Activated T-helper 1 cell treated with anti-CD3 and anti-CD28 coated beads, Interleukin-2, amount 50 U/mL, for 16 hours (primary cell): ENCODE measurements around the gene ANKIB1.

ENCODE experiments used
- DNase-seq, 2 donors: peaks; one replicate each; pipeline ENCODE4 v3.0.0-alpha.2; 2020; ENCODE audit warnings: low read depth in 1 of 2, low spot score in 1 of 2

Gene ANKIB1

DNA sequence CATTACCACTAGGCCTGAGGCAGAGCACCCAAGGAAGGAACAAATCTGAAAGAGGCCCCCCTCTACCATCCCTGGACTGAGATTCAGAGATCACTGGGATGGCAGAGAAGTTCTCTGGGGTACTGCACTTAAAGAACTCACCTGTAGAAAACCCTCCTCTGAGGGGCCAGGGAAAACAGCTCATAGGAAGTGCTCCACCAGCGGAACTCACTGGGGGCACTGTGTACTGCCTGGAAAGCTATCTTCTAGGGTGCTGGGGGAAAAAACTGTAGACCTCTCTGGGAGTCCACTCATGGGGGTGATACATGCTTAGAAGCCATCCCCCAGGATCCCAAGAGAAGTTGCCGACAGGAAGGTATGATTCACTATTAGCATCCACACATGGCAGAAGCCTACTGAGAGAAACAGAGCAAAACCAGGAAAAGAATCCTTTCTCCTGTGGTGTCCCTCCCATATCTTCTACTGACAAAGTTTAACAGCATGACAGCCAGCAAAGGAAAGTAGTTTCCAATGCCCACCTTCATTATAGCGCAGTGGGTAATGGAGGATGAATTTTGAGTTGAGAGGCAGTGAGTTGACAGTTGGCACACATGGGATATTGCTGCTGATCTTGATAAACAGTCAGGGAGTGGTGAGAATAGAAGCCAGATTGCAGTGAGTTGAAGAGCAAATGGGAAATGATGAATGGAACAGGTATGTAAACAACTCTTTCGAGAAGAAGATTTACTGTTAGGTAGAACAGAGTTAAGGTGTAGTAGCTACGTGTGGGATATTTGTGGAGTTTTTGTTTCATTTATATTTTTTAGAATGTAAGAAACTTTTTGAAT, 20.9 kb downstream of the ANKIB1 start:
- no peak for DNase-seq

DNA sequence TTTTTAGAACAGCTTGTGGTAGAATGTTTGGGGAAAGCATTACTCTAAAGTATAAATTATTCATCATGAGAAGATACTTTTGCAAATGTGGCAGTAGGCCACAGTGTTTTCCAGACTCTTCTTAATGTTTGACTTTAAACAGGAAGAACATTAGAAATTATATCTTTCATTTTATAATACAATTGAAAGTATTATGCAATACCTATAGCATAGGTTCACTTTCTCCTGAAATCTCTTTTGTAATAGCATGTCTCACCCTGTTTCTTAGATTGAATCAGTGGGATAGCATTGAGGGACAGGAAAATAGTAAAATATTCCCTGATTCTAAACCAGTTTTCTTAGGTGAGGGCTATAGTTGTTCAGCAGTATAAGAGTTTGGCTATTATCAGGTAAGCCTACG, 23.1 kb downstream of the ANKIB1 start:
- no peak for DNase-seq

DNA sequence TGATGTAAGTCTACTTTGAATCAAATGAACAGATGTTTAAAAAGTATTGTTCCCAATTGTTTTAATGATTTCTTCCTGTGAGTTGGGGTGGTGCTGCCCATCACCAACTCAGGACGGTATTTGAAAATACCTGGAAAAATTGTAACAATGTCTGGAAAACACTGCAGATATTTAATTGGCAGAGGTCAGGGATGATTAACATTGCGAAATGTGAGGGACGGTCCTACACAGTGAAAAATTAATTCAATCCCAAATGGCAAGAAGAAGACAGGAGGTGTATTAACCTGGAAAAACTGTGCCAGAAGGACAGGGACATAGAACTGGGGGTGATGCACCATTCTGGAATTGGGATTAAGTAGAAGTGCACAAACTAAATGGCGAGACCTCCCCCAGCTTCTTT, 29.6 kb downstream of the ANKIB1 start:
- DNase-seq = no peak

DNA sequence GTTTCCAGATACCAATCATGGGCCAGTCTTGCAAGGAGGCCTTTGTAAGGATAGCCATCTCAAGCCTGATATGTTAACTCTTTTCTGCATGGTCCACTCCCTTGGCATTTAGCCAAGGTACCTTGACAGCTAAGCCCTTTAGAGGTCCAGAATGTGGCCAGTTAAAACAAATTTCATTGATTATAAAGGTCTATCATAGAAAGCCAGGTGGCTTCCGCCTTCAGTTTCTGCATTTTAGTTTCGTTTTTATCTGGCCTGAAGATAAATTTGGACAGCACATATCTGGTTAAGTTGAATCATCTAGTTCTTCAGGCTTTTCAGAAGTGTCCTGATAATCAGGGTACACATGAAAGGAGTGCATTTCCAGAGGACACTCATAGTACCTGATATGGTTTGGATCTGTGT, 30.7 kb downstream of the ANKIB1 start:
- no peak for DNase-seq

DNA sequence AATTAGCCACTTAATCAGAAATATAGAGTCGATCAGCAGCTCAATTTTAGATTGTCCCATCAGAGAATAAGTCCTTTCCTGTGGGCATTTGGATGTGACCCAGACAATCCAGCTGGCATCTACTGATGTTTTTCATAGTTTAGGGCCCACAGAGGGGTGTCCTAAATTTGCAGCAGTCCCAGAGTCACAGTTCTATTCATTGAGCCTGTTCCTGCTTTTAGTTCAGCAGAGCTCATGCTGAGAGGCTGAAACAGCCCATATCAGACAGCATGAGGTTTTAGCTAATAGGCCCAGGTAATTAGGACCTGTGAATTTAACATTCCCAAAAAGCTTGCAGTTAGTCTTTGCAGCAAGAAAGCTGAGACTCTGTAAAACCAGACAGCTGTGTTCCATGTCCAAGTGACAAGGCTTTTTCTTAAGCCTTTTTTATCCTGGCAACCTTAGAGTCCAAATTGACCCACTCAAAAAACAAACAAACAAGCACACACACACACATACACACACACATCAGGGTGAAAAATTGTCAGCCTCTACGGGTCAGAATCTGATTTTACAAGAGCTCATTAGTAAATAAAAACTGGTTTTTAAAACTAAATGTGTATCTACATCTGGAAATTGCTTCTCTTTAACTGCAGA, 33.7 kb downstream of the ANKIB1 start:
- DNase-seq = no peak

DNA sequence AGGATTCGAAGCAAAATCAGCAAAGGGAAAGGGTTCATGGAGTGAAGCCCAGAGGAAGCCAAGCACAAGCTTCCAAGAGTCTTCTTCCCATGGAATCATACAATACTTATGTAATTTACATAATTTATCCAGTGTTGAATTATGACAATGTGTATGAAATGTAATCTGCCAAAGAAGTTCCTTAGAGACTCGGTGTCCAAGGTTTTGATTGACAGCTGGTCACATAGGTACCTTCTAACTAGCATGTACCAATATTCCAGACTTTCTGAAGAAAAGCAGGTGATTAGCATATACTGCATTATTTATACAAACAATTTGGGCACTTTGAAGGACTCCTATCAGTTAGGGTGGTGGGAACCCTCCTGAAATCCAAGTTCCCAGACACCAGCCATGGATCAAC, 35.3 kb downstream of the ANKIB1 start:
- no peak for DNase-seq

DNA sequence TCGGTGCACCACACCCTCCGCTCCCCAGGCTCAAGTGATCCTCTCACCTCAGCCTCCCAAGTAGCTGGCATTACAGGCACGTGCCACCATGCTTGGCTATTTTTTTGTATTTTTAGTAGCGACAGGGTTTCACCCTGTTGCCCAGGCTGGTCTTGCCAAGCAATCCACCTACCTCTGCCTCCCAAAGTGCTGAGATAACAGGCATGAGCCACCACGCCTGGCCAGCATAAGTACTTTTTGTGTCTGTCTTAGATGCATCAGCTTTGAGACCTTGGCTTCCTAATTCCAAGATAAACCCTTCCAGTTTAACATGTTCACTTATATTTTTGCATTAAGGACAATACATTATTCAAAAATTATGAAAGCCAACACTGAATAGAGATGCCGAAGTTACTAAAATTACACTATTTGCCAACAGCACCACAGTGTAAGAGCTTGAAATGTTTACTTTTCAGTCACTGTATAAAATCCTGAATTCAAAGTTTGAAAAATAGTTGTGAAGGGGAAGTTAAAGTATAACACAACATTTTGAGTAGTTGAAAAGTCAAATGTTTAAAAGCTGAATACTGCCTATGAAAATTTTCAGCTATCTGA, 36.5 kb downstream of the ANKIB1 start:
- DNase-seq = no peak

DNA sequence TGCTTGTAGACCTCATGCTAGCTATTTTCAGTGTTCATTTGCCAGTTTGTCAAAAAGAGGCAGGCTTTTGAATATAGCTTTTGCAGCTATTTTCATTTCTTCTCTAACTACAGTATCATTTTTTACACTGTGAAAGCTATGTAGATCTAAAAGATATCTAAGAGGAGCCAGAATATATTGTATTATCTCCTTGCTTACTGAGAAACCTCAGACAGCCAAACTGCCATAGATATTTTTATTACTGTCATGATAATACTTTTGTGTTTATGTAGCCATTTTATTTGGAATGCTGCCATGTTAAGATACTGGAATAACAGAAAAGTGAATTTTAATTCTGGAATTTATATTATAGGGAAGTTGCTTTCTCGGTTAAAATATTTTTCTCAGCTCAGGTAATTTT, 37.2 kb downstream of the ANKIB1 start:
- no peak for DNase-seq

DNA sequence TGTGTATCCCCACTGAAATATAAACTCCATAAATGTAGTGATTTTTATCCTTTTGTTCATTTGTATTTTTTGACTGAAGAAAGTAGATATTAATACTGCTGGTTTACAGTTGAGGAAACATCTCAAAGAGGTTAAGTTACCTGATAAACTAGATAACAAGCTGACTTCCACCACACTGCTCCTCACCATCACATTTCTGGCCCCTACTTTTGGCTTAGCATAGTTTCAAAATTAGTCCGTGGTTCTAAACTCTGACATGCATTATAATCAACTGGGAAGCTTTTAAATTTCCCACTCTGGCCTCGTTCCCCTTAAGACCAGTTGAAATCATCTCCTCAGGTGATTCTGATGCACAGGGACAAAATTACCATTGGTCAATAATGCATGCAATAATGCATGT, 43.5 kb downstream of the ANKIB1 start:
- DNase-seq = no peak

DNA sequence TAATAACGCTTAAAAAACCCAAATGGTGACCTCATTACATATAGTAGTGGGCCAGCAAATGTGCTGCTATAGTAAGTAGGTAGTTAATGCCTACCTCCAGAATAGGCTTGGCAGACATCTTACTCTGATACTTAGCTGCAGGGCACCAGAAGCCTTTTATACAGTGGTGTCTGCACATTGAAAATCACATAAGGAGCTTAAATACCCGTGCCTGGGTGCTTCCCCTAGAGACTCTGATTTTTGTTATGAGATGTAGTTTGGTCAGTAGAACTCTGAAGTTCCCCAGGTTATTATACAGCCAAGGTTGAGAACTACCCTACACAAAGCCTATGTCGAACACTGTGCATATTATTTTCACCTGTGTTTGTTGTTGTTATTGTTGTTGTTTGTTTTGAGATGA, 47.2 kb downstream of the ANKIB1 start:
- no peak for DNase-seq

DNA sequence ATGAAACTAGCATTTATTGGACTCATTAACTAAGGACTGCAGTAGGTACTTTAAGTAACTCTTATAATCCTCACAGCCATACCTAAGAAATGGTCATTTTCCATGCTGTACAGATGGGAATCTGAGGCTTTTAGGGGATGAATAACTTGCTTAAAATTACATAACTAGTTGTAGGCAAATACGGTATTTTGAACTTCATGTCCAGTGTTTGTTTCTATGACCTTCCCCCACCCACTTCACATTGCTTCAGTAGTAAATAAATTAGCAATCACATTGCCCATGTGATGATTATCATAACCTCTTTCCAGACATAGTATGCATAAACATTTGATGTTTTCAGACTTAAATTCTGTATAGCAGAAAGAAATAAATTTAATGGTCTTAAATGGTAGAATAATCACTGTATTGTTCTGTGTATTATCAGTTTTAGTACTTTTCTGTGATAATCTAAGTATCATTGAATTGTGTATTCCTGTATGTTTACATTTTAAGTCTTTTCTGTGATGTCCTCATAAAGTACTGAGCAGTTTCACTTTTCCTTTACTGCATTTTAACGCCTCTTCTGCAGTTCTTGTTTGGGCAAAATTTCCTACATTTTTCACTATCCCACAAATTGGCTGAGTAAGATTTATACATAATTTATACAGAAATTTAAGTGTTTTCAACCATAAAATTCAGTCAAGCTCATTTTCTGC, 48.3 kb downstream of the ANKIB1 start:
- DNase-seq = no peak

DNA sequence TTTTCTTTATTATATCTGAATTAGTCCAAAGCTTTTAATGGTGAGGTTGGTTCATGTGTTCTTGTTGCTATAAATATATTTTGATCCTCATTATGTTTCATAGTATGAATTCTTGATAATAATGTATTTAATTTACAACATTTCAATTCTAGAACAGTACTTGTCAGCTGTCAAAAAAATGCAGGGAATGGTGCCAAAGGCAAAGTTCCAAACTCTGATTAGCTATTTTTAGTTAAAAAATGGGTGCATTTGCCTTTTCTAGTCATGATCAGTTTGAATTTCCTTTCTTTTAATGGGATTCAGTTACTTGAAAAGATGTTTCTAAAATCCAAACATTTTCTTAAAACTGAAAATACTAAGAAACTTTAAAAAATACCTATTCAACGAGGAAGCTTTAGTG, 49.6 kb downstream of the ANKIB1 start:
- DNase-seq = no peak

DNA sequence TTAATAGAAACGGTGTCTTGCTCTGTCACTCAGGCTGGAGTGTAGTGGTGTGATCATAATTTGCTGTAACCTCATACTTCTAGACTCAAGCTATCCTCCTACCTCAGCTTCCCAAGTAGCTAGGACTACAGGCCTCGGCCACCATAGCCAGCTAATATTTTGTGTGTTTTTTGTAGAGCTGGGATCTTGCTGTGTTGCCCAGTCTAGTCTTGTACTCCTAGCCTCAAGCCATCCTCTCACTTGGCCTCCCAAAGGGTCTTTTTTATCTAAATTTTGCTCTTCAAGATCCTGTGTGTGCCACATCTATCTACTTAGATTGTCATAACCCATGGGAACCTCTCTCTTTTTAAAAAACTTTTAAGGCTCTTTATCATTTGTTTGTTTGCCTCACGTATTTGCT, 50.5 kb downstream of the ANKIB1 start:
- DNase-seq = no peak

DNA sequence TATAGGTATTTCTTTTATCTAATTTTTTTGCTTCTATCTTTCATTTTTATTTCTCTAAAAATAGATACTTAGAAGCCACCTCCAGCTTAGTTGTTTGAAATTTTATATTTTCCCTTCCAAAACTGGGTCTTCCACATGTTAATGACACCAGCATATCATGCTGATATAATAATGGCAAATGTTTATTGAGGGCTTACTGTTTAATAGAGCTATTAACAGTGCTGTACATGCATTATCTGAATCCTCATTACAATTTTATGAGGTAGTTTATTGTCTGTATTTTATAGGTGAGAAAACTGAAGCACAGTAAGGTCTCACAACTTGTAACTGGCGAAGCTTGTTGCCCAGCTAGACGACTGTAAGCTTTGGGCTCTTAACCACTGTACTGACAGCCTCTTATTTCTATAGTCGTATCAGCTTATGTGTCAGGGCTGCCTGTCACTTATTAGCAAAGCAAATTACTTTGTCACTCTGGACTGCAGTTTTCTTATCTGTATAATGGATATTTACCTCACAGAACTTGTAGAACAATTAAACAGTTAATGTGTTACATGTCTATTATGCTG, 51.2 kb downstream of the ANKIB1 start:
- no peak for DNase-seq

DNA sequence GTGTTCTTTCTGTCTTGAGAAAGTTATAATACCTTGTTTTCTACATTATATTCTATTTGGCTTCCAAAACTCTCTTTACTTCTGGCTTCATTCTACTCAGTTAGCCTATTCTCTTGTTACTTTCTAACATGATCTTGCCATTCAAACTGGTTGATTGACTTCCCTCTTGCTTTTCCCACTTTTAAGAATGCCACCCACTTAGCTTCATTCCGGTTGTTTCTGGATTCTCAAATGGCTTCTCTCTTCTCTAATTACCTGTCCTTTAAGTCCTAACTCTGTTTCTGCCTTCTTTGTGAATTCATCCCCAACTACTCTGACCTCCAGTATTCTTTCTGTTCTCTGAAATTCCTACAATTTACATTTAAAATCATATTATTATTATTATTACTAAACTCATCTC, 52.0 kb downstream of the ANKIB1 start:
- no peak for DNase-seq

DNA sequence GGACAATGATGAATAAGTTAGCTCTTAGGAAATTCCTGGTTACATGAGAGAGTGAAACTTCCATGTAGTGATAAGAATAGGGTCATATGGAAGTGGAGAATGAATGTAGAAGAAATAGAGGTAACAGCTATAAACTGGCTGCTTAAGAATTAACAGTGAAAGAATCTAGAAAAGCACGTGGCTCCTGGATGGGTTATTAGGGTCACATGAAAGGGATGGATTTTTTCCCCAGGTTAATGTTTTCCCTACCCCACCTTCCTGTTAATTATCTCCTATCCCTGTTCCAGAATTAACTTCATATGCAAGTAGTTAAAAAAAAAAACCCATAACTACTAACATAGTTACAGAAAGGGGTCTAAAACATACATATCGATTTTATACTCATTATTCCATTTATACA, 58.0 kb downstream of the ANKIB1 start:
- no peak for DNase-seq

DNA sequence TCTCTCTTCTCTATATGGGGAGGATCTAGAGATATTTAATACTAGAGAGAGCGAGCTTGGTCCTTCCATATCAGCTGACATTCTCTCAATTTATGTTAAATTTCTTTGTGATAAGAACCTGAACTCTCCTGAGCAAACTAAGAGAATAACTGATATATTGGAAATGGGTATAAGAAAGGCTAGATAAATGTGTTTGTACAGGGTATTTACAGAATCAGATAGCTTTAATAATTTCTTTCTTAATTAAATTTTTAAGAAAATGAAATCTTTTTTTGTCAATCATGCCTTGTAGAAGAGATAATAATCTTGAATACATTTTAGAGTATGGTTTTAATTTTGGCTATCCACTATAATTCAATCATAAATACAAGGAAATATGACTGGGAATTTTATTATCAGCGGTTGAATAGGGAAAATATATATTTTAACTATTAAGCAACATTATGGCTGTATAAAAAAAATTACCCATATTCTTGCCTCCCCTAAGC, 58.7 kb downstream of the ANKIB1 start:
- no peak for DNase-seq

DNA sequence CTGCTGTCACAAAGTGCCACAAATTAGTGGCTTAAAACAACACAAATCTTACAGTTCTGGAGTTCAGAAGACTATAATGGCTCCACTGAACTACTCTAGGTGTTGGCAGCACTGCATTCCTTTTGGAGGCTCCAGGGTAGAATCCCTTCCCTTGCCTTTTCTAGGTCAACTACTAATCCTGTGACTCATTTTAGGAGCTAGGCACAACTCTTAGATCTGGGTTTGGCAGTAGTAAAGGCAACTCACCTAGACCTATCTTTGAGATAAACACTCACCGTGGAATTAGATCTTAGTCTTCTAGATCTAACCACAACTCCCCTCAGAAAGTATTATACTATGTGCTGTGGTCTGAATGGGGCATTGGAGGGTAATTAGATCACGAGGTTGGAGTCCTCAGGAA, 60.4 kb downstream of the ANKIB1 start:
- no peak for DNase-seq

DNA sequence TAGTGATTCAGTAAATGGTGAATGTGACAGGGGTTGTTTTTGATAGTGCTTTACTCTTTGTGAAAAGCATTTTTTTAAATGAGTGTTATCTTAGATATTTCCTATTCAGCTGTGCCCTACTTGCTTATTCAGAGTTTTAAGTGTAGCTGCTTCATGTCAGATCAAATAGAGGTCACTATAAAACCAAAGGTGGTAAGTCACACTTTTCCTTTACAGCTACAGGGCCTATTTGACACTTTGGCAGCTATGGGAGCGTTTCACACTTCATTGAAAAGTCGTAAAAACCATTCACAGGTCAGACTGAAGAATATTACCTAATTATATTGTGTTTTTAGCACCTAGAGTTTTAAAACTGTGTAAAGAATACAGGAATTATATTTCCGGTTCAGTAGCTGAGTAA, 67.3 kb downstream of the ANKIB1 start:
- DNase-seq = no peak

DNA sequence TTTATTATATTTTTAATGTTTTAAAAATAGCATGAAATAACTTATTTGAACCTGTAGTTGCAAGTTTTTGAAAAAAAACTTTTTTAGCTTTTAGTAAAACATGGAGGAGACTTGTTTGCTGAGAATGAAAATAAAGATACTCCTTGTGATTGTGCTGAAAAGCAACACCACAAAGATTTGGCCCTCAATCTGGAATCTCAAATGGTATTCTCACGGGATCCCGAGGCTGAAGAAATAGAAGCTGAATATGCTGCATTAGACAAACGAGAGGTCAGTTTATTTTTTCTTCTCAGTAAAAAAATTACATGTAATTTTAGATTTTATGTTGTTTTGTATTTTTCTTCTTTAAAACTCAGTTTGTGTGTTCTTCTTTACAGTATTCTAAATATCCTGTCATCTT, 73.5 kb downstream of the ANKIB1 start:
- no peak for DNase-seq

DNA sequence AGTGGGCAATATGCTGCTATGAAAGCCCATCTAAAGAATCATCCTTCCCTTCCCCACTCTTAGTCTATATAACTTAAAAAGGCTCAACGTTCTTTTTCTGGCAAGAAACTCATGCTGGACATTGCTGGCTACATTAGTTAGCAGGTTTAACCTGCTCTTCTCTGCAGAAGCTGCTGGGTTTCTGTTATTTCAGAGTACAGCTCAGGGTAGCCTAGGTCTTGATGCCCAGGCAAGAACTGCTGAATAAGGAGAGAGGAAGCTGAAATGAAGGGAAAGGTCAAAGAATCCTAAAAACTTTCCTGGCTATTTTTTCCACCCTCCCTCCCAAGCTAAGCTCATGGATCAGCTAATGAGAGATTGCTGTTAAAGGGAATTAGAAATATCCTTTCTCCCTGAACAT, 79.4 kb downstream of the ANKIB1 start:
- no peak for DNase-seq

DNA sequence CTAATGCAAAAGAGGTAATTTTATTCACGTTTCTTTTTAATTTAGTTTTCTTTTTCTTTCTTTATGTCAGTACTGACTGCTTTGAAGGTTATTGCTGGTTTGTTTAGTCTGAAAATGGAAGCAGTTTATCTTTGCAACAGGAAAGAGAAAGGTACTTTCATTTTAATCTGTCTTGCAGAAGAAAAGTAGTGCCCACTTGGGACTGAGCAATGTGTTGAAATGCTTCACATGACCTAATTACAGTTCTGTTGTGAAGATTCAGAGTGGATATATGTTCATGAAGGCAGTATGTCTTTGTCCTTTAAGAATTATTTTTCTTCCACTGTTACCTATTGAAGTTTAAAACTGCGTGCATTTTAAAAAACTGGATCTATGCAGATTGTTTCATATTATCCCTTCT, 80.1 kb downstream of the ANKIB1 start:
- no peak for DNase-seq
